GM23248 (cell line): ENCODE data around the gene MAML3.

Experiments
- EZH2 ChIP-seq: fragments of 200-600 bp; sonication (generic); IDR thresholded peaks from 2 replicates; pipeline ENCODE4 v1.6.1; 2018; ENCODE audit warnings: antibody characterized with exemption, mild to moderate bottlenecking; ENCODE audit not compliant: insufficient read depth, poor library complexity, severe bottlenecking
- EZH2phosphoT487 ChIP-seq: fragments of 200-600 bp; sonication (generic); IDR thresholded peaks from 2 replicates; pipeline ENCODE4 v1.6.1; 2018; ENCODE audit warnings: antibody characterized with exemption, moderate library complexity, mild to moderate bottlenecking, low read depth; ENCODE audit not compliant: insufficient read depth

DNA sequence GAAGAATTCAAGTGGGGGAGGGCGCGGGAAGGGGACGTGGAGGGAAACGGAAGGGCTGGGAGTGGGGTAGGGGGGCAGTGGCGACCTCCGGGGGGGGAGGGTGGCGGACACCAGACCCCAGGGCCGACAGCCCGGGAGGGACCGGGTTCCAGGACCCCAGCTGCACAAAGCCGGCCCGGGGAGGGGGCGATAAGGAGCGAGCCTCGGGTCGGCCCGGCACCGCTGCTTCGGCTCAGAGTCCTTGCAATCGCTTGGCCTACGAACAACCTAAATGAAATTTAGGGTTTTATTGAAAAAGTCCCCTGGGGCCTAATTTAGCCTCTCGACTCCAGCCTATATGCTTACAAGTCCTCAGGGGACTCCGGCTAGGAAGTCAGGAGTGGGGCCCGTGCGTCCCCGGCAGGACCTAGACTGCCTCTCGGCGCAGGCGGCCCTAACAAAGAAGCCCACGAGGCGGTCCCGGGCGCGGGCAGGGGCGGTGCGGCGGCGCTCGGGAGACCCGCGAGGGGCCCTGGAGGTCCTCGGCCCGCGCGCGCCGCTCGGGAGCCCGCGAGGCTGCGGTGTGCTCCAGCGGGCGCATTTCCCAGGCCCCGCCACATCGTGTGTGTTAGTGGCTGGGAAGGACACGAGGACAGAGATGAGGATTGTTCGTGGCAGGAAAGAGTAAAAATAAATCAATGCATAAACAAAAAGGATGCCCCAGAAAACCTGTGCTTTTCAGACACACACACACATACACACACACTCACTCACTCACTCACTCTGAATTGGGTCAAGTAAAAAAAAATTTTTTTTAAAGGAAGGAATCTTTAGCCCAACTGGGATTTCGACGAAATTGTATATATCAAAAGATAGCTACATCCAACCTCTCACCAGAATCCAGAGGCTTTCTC is 418.4 kb downstream of the MAML3 start:
- TF ChIP-seq EZH2 (no peak), EZH2phosphoT487 (no peak)
